ENCODE measurements around the gene CLNK.

Gene CLNK

GRCh38 chr4:10460313-10461047 lies 224.1 kb downstream of the CLNK start:
- peak in 1 of 4 experiments; percentile 28 for DNase-seq (ENCODE audit: low read depth in 4 of 4, low spot score in 1 of 4)

DNA sequence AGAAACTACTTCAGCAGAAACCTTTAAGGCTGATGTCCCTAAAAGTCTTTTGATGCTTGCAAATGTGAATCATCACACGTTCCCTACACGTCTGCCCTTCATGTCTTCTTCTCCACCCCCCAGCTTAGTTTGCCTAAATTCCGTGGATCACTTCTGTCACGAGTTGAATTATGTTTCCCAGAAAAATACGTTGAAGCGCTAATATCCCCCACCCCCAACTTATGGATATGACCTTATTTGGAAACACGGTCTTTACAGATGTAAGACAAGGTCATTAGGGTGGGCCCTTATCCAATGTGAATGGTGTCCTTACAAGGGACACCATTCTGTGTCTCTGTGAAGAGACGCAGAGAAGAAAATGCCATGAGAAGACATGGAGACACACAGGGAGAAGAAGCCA lies 225.3 kb downstream of the CLNK start:
- no peak for DNase-seq (ENCODE audit: low read depth in 4 of 4, low spot score in 1 of 4)

GRCh38 chr4:10458177-10458576 lies 226.4 kb downstream of the CLNK start:
- DNase-seq (ENCODE audit: low read depth in 4 of 4, low spot score in 1 of 4): no peak

GRCh38 chr4:10457255-10457801 lies 227.2 kb downstream of the CLNK start, which contains the start of gene ZNF518B:
Gene ZNF518B (minus strand): TSS chr4:10457426. CDS start chr4:10446328, 11,098 bp downstream.
- DNase-seq (ENCODE audit: low read depth in 4 of 4, low spot score in 1 of 4): peak in 3 of 4 experiments; percentile 44 to 71 (median 66)

- peak in 2 of 4 experiments; percentile 37 to 38 for DNase-seq (ENCODE audit: low read depth in 4 of 4, low spot score in 1 of 4)
Observed at GRCh38 chr4:10456595-10457254, 227.8 kb downstream of the CLNK start.

GRCh38 chr4:10456260-10456594 lies 228.3 kb downstream of the CLNK start:
- DNase-seq (ENCODE audit: low read depth in 4 of 4, low spot score in 1 of 4): no peak

DNA sequence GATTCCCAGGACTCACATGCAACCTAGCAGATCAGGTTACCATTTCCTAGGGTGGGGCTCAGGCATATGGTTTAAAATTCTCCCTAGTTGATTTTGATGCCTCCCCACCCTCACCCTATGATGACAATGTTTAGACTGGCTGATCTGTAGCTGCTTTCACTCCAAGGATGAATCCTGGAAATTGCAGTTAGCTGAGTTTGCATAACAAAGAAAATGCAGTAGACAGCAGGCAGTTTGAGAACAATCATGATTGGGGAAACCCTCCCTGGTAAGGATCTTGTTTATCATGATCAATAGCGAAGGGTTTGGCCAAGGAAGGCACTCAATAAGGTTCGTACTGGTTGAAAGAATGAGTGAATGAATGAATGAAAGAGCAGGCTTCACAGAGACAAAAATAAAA lies 229.4 kb downstream of the CLNK start:
- no peak for DNase-seq (ENCODE audit: low read depth in 4 of 4, low spot score in 1 of 4)

- DNase-seq (ENCODE audit: low read depth in 4 of 4, low spot score in 1 of 4): no peak
Observed at GRCh38 chr4:10454726-10455125, 229.8 kb downstream of the CLNK start.

GRCh38 chr4:10454121-10454520 lies 230.4 kb downstream of the CLNK start:
- no peak for DNase-seq (ENCODE audit: low read depth in 4 of 4, low spot score in 1 of 4)

- DNase-seq (ENCODE audit: low read depth in 4 of 4, low spot score in 1 of 4): no peak
Observed at GRCh38 chr4:10448991-10449390, 235.6 kb downstream of the CLNK start.

DNA sequence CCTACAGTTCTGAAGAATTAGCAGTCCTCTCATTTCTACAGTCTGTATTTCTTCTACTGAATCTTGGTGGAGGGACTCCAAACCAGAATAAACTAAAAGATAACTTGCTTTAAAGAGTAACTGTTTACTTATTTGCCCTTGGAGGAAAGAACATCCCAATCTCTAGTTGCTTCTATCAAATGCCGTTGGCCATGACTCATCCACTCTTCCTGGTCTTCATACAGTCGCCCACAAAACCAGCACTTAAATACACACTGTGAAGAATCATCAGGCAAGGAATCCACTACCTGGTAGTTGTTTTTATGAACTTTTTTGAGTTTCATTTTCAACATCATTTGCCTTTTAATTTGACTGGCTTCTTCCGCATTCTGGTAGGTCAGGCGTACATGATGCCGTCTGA lies 241.6 kb downstream of the CLNK start:
- no peak for DNase-seq (ENCODE audit: low read depth in 4 of 4, low spot score in 1 of 4)

- no peak for DNase-seq (ENCODE audit: low read depth in 4 of 4, low spot score in 1 of 4)
Observed at GRCh38 chr4:10441512-10441911, 243.1 kb downstream of the CLNK start.

GRCh38 chr4:10438924-10439323 lies 245.6 kb downstream of the CLNK start:
- DNase-seq (ENCODE audit: low read depth in 4 of 4, low spot score in 1 of 4): no peak

DNA sequence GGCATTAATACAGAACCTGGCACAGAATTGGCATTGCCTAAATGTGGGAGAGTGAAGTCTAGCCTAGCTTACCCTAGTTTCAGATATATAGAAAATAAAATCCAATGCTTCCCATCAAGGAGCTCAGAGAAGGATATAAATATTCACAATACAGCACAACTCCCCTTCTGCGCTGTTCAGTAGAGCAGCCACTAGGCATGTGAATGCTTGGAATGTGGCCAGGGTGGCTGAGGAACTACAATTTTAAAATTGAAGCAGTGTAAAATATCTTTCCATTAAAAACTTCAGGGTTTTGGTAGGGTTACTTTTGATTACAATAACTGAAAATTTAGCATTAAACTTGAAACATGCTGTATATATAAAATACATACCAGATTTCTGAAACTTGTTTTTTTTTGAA lies 246.8 kb downstream of the CLNK start:
- DNase-seq (ENCODE audit: low read depth in 4 of 4, low spot score in 1 of 4): no peak
